ENCODE data around the gene LRRC4C.

DNA sequence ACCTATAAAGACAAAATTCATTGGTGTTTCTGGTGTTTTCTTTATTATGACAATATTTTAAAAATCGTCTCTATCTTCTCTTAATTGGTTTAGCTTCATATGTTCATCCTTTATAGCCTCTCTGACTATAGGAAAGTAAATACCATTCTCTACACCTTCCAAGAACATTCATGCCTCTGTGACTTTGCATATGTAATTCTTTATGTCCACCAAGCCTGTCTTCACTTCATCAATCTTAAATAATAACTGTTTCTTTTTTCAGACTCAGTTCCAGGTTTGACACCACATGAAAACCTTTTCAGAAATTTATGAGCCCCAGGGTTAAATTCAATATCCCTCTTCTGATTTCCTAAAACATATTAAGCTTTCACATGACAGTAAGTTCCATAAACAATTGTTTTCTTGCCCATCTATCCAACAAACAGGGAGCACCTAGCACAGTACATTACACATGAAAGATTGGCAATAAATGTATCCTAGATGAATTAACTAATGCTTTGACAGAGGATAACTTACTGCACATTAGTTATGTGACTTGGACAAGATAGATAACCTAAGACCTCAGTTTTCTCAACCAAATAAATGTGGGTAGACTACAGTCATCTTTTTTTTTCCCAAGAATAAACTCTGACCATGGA is 886.1 kb downstream of the LRRC4C start:
- no peak for TF ChIP-seq EZH2 (IDR thresholded peaks at IDR 0.05)
- TF ChIP-seq, protein P1, sequence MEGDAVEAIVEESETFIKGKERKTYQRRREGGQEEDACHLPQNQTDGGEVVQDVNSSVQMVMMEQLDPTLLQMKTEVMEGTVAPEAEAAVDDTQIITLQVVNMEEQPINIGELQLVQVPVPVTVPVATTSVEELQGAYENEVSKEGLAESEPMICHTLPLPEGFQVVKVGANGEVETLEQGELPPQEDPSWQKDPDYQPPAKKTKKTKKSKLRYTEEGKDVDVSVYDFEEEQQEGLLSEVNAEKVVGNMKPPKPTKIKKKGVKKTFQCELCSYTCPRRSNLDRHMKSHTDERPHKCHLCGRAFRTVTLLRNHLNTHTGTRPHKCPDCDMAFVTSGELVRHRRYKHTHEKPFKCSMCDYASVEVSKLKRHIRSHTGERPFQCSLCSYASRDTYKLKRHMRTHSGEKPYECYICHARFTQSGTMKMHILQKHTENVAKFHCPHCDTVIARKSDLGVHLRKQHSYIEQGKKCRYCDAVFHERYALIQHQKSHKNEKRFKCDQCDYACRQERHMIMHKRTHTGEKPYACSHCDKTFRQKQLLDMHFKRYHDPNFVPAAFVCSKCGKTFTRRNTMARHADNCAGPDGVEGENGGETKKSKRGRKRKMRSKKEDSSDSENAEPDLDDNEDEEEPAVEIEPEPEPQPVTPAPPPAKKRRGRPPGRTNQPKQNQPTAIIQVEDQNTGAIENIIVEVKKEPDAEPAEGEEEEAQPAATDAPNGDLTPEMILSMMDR (IDR thresholded peaks at IDR 0.05) = no peak
